Measurements from ENCODE around the gene CTDSPL2. TPM values are rescaled to one million over a fixed set of nuclear protein-coding genes. Genes with fewer than 3 reads are reported as not detected.

CTDSPL2 gene
- 82.8 and 95.3 TPM in 2 replicates for total RNA-seq

GRCh38 chr15:44426975-44427755 is at the start of gene CTDSPL2:
Gene CTDSPL2 (plus strand): TSS chr15:44427629. CDS start chr15:44459015, 31,386 bp downstream.

GRCh38 chr15:44536962-44537734 is 109.7 kb downstream of the CTDSPL2 start, which contains the start of gene EIF3J:
Gene EIF3J (plus strand): TSS chr15:44537147. CDS start chr15:44537195, 48 bp downstream.

Other genes starting within 250 kb of the CTDSPL2 start
- under 0.01 and 0.11 TPM in 2 replicates for gene FRMD5, start 232.4 kb upstream of the CTDSPL2 start, total RNA-seq
- gene GOLM2, start 138.9 kb upstream of the CTDSPL2 start, total RNA-seq = 172 and 239 TPM in 2 replicates
- gene EIF3J, start 109.5 kb downstream of the CTDSPL2 start, total RNA-seq = 43.8 and 46.8 TPM in 2 replicates
- gene SPG11, start 236.0 kb downstream of the CTDSPL2 start, total RNA-seq = 78.8 and 85.9 TPM in 2 replicates